ENCODE results near the gene NHERF2. TPM values are rescaled to one million over a fixed set of nuclear protein-coding genes. Genes with fewer than 3 reads are reported as not detected.

Gene NHERF2
- total and polyA plus RNA-seq, 2 of the 4 experiments (the other 2 are of a cell fraction) = 18.6 to 77.8 TPM

DNA sequence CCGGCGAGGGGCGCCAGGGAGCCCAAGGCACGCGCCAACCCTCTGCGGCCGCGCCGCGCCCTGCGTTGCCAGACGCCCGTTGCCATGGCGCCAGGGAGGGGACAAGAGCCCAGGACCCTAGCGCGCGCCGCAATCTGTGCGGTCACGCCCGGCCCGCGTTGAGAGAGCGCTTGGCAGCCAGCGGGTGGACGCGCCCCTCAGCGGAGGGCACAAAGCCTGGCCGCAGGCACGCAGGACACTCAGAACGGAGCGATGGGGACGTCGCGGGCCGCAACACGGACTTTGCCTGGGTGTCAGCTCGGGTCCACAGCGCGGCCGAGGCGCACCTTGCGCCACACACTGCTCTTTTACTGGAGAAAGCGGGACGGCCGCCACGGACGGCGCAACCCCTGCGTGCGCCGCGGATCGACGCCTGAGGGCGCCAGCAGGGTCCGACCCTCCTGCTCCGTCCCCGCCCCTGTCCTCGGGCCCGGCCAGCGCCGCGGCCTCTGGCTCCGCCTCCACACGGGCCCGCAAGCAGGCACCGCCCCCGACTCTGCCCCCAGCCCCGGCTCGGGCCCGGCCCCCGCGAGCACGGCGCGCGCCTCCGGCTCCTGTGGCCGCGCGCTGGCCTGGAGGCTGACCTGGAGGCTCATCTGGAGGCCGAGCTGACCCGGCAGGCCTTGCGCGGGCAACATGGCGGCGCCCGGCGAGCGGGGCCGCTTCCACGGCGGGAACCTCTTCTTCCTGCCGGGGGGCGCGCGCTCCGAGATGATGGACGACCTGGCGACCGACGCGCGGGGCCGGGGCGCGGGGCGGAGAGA is 43.0 kb upstream of the NHERF2 start, which contains the start of gene GFER (continued):
- TF ChIP-seq, protein P1, sequence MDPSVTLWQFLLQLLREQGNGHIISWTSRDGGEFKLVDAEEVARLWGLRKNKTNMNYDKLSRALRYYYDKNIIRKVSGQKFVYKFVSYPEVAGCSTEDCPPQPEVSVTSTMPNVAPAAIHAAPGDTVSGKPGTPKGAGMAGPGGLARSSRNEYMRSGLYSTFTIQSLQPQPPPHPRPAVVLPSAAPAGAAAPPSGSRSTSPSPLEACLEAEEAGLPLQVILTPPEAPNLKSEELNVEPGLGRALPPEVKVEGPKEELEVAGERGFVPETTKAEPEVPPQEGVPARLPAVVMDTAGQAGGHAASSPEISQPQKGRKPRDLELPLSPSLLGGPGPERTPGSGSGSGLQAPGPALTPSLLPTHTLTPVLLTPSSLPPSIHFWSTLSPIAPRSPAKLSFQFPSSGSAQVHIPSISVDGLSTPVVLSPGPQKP (IDR thresholded peaks at IDR 0.05; ENCODE audit: borderline replicate concordance, low read depth, low read length) = no peak
